ENCODE data around the gene AQP3.
A peak's percentile ranks its signal among the peaks of the same experiment; 100 is the strongest.
"Not testable (repeated sequence)": the region's sequence is repeated elsewhere in the genome, so short reads cannot be mapped to it uniquely, and the experiment has no call there.

Gene AQP3

DNA sequence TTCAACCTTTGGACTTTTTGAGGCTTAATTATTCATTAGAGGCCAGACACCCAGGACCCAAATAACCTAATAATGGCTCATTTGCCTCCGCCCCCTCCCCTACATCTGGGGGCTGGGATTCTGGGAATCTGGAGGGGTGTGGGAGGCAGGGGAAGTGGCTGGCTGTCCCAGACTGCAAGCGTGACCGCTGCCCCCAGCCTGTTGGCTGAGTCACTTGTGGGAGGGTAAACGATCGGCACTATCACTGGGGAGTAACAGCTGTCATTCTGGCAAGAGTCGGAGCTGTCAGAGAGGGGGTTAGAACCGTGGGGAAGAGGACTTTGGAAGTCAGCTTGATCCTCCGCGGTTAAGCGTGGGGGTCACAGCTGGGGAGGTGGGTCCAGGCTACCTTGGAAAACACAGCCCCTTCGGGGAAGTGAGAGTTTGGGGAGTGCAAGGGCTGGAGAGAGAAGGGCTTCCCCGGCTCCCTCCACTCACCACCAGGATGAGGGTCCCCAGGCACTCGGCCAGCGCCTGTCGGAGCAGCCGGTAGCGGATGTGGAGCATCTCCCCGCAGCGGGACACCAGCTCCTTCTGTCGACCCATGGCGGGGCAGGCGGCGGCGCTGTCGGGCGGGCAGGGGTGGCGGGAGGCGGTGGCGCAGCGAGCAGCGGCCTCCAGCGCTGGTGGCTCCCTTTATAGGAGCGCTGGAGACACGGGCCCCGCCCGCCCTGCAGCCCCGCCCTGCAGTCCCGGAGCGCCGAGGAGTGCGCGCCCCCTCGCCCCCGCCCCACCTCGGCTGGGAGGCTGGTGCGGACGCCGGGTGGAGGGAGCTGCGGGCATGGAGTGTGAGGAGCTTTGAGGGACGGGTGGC is at the start of gene AQP3:
Gene AQP3, minus strand, starts transcription at position 648 of the 853 bp plus-strand sequence. Its CDS starts 63 bp downstream, at position 585.
- peak; percentile 74 for DNase-seq (ENCODE audit: low read depth, low spot score)

DNA sequence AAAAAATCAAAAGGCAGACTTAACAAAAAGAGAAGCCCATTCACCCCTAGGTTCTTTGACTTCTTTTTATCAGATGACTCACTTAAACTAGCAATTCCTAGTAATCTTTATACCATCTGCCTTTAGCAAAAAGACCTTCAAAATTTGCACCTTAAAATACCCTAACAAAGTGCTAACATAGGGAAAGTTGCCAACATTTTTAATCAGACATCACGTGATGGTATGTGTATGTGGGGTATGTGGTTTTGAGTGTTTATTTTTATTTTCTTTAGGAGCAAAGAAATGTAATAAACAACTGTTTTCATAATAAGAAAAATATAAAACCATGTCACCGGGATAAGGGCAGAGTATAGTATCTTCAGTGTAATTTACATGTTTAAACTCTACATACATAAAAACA is 46.4 kb upstream of the AQP3 start:
- not testable (repeated sequence) for DNase-seq (ENCODE audit: low read depth, low spot score)

DNA sequence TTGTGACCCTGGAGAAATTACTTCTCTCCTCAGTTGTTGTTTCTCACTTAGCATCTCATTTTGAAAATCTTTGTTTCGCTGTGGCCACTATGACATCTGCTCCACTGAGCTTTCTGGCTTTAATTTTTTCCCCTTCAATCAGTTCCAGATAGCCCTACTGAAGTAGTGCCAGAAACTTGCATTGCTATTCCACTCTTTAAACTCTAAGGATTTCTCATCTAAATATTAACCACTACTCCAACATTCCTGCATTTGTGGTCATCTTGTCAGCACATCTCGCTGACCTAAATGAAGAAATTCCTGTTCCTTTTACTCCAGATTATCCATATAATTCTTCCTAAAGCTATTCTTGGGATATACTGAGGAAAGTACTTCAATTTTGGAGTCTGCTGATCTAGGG is 41.7 kb upstream of the AQP3 start:
- peak; percentile 74 for DNase-seq (ENCODE audit: low read depth, low spot score)

DNA sequence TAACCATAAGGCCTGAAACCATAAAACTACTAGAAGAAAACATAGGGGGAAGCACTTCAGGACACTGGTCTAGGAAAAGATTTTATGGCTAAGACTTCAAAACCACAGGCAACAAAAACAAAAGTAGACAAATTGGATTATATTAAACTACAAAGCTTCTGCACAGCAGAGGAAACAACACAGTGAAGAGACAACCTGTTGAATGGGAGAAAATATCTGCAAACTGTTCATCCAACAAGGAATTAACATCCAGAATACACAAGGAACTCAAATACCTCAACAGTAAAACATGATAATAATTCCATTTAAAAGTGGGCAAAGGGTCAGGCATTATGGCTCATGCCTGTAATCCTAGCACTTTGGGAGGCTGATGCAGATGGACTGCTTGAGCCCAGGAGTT is 37.9 kb upstream of the AQP3 start:
- DNase-seq (ENCODE audit: low read depth, low spot score): not testable (repeated sequence)

DNA sequence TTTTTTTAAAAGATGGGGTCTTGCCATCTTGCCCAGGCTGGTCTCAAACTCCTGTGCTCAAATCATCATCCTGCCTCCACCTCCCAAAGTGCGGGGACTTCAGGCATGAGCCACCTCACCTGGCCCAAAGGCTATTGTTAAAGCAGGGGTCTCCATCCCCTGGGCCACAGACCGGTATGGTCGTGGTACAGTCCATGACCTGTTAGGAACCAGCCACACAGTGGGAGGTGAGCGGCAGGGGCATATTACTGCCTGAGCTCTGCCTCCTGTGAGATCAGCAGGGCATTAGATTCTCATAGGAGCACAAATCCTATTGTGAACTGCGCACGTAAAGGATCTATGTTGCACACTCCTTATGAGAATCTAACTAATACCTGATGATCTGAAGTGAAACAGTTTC is 33.6 kb upstream of the AQP3 start:
- DNase-seq (ENCODE audit: low read depth, low spot score): no peak

DNA sequence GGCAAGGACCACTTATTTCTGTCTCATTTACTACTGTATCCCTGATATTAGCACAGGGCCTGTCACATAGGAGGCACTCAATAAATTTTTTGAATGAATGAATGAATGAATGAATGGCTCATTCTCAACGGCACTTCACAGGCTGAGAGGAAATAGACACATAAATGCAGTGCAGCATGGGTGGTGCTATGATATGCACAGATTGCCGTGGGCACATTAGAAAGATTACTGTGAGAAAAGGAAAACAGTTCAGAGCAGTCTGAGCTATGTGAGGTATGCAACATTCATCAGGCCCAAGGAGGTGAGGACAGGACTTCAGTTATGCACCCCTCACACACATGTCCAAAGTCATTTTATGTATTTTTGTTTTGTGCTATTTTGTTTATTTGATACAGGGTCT is 32.7 kb upstream of the AQP3 start:
- DNase-seq (ENCODE audit: low read depth, low spot score): no peak

DNA sequence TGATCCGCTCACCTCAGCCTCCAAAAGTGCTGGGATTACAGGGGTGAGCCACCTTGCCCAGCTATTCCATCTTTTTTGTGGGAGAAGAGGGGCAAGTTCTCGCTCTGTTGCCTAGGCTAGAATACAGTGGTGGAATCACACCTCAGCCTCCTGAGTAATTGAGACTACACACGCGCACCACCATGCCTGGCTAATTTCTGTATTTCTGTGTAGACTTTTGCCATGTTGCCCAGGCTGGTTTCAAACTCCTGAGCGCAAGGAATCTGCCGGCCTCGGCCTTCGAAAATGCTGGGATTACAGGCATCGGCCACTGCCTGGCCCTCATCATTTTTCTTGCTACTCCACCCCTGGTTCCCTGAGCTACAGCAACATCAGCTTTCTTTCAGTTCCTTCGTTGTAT is 29.1 kb upstream of the AQP3 start:
- no peak for DNase-seq (ENCODE audit: low read depth, low spot score)

DNA sequence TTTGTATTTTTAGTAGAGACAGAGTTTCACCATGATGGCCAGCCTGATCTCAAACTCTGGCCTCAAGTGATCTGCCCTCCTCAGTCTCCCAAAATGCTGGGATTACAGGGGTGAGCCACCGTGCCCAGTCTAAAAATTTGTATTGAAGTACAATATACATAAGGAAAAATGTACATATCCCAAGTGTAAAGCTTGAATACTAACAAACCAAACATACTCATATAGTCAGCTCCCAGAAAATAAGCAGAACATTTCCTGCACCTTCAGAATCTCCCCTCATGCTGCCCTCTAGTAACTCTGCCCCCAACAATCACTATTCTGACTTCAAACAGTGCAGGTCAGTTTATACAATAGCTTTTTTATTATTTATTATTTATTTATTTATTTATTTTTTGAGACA is 28.0 kb upstream of the AQP3 start:
- DNase-seq (ENCODE audit: low read depth, low spot score): no peak

DNA sequence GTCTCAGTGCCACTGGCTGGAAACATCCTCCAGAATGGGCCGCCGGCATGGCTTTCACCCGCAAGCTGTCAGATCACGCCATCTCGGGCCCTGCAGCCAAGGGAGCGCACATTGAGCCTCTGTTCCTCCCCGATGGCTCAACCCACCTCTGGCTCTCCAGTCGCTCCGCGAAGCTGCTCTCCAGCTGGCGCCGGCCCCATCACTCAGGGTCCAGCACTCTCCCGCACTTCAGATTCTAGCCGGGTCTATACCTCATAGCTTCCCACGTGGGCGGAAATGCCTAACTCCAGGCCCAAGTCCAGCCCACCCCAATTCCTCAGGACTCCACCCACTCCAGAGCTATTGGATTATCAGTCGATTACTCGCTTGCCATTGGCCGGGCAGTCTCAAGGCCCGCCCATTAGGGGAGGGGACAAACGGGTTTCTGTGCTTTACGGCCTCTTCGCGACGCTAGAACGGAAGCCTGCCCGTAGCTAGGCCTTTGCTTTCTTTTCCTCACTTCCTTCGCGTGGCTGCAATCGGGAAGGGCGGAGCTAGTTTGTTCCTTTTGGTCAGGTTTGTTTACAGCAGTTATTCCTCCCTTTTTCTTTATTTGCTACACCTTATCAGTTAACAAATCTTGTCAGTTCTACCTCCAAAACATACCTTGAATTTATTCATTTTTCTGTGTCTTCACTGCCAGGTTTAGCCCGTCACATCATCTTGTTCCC is 26.4 kb upstream of the AQP3 start, which contains the start of gene NOL6:
Gene NOL6, minus strand, starts transcription at position 282 of the 710 bp plus-strand sequence. Its CDS starts 82 bp downstream, at position 200.
- DNase-seq (ENCODE audit: low read depth, low spot score): peak; percentile 99

DNA sequence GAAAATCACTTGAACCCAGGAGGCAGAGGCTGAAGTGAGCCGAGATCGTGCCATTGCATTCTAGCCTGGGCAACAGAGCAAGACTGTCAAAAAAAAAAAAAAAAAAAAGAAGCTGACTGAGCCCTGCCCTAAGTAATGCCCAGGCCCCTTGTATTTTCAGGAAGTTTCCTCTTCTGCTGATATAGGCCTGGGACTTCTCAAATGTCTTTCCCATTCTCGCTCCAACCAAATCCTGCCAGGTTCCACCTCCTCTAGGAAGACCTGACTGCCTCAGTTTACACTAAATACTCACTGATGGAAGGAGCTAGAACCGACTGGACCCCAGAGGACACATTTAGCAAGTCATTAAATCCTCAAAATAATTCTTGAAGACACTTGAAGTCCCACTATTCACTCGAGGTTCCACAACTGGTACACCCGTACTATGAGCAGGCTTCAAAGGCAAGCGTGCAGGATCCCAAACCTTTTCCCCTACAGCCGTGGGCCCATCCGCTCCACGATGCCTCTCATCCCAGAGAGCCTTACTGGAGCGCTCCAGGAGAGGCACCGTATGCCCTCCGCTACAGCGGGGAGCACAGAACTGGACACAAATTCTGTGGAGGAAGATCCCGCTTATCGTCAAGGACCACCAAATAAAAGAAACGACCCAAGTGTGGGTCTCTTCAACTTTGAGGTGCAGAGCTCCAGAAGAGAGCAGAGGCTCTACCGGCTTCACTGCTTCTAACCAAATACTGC is 25.7 kb upstream of the AQP3 start:
- no peak for DNase-seq (ENCODE audit: low read depth, low spot score)

DNA sequence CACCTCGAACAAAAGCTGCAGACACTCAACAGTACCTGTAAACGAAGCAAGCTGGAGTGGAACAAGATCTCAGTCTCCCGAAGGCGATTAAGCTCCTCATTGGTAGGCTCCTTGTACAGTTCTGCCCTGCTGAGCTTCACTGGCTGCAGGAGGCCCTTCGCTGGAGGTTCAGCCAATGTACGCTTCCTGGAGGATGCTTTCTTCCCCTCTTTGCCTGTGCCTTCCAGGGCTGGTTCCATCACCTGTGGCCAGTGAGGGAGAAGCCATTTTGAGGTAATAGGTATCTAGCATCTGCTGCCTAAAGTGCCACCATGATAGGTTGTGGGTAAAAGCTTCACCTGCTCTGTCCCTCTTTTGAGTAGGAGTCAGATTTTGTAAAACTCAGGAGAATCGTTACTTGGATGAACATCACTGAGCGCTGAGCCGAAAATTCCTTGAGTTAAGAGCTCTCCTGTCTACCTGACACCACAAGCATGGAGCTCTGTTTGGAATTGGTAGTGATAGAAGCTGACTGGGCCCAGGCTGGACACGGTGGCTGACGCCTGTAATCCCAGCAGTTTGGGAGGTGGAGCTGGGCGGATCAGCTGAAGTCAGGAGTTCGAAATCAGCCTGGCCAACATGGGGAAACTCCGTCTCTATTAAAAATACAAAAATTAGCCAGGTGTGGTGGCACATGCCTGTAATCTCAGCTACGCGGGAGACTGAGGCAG is 24.9 kb upstream of the AQP3 start:
- no peak for DNase-seq (ENCODE audit: low read depth, low spot score)

DNA sequence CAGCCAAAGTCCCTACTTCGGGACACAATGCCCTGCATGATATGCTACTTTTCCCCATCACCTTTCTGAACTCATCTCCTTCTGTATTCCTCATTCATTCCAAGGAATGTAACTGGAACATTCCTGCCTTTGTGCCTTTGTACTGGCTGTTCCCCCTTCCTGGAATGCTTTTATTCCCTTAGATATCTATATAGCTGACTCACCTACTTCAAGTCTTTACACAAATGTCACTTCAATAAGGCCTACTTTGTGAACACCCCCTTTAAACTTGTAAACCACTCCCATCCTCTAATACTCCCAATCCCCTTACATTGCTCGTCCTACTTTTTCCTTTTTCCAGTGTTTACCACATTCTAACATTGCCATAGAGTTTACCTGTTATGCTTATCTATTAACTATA is 24.0 kb upstream of the AQP3 start:
- peak; percentile 75 for DNase-seq (ENCODE audit: low read depth, low spot score)

DNA sequence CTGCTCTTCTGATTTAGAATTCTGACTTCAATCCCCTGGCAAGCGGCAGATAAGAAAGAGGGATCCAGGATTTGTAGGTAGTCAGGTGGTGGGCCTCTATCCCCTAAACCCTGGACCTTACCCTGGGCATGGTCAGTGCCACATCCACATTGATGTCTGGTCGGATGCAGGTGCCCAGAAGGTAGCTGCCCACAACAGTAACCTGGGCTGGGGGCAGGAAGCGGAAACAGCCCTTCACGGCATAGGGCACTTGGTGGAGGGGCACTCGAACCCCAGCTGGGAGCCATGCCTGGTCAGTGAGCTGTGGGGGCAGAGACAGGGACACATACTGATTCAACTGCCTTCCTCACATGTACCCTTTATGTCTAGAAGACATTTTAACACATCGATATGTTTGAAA is 22.5 kb upstream of the AQP3 start:
- no peak for DNase-seq (ENCODE audit: low read depth, low spot score)

DNA sequence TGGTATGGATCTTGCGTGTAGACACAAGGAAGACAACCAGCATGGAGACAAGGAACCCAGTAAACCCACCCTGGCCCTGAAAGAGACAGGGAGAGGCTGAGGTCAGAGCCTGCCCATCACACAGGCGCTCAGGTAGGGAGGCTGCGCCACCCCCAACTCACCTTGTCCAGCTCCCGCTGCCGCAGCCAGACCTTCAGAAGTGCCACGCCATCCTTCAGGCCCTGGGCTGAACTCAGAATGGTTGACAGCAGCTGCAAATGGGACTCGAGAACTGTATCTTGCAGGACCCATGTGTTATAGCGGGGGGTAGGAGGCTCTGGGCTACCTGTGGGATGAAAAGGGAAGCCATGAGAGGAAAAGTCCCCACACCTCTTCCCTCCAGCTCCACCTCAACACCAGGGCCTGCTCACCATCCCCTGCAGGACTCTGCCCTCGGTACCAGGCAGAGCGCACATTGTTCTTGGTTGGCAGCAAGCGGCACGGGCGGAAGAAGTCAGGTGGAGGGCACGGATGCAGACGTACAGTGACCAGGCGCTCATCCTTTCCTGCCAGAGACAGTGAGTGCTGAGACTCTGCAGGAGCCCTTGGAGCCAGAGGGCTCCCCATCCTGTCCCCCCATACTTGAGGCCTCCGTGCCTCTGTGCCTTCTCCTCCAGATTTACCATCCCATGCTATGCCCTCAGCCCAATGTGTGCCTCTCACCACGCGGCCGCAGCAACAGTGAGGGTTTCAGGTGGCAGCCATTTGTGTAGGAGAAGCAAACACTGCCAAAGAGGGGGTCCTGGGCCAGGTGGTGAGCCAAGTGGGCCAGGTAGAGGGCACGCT is 21.6 kb upstream of the AQP3 start:
- DNase-seq (ENCODE audit: low read depth, low spot score): no peak

DNA sequence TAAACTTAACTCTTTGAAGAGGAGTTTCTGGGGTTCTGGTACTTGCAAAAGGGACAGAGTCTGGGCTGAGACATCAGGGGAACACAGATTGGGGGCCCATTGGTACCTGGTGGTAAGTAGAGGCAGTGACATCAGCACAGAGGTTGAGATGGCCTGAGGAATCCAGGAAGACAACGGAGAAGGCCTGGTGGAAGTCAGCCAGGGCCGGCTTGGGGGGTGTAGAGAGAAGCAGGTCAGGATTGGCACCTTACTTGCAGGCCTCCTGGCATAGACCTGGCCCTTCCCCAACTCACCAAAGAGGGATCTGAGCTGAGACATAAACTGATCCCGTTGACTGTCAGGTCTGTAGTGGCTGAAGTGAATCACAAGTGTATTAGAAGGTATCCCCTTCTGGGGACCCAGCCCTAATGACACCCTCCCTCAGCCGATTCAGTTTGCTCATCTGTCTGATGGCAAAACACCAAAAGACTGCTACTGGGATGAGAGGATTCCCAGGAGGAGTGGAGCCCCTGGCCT is 20.9 kb upstream of the AQP3 start:
- DNase-seq (ENCODE audit: low read depth, low spot score): no peak

DNA sequence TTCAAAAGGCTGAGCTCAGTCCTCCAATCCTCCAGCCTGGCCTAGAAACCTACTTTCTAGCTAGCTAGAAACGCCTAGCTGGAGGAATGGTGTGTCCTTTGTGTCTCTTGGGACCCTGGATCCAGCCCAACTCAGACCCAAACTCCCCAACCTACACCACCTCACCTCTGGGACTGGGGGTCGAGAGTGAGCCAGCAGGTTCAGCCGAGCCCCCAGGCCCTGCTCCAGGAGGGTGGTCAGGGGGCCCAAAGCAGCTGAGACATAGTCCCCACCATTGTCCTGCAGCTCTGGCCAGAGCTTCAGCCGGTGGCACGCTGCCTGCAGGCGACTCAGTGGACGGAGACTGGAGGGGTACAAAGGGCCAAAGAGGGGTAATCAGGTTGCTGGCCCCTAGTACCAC is 20.1 kb upstream of the AQP3 start:
- DNase-seq (ENCODE audit: low read depth, low spot score): no peak

DNA sequence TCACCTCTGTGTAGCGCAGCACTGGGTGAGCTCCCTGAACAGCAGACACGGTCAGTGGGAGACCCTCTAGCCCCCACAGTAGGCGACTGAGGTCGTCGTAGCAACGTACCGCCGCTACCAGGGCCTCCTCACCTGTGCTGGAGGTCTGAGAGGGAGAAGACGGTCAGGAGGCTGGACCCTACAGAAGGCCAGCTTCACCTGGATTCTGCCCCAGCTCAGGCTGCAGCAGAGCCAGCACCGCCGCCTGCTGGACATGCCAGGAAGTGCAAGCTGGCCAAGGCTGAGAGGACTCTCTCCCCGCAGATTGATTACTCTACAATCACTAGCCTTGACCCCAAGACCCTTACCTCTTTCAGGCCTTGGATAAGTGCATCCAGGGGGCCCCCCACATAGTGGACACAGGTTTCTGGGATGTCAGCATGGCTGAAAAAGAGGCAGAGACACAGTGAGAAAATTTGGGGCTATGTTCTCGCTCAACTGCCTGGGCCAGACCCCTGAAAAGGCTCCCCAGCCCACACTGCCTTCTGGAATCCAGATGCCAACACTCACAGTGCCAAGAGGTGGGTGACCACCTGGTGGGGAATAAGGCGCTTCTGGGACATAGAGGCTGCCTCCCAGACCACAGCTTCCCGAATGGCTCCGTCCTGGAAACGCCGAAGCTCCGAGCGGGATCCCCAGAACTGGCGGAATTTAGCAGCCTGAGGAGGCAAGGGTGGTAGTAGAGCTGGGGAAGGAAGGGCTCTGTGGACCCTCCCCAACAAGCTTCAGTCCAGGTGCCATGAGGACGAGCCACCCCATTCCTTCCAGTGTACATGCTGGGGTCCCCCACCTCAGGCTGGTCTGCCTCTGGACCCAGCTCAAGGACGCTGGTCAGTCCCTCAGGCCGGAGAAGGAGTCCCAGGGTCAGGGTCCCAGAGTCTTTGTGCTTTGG is 19.4 kb upstream of the AQP3 start:
- peak; percentile 70 for DNase-seq (ENCODE audit: low read depth, low spot score)

DNA sequence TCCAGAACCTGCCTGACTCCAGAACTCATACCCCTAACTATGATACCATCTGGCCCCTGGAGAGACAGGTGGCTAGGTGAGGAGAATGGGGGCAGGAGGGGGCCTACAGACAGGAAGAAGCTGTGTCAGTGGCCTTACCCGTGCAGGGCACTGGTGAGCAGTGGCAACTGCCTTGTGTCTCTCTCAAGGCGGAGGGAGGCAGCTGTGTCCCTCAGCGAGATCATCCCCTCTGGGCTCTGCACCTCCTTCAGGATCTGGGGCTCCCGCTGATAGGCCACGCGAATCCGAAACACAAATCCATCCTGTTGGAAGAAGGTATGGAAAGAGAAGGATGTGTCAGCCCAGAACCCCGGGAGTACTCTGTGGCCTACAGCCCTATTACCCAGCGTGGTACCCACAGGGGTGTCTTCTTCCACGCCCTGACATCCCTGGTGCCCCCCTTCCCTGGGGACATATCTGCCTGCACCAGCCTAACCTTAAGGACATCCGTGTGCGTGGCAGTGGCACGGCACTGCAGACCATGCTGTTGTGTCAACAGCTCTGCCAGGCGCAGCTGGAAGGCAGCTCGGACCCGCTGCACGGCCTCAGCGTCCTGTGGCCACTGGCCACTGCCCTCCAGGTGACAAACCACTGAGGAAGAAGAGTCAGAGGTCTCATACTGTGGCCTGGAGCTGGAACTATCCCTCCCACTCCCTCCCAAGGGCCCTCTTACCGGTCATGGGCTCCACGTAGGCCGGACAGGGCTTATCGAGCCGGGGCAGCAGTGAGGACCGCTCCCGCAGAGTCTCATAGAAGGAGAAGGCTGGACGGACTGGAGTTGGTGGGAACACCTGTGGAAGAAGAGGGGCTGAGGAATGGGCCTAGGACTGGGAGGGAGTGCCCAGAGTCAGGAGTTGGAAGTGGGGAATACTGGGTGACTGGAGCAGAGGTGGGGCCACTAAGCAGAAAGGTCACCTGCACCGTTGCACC is 18.5 kb upstream of the AQP3 start:
- no peak for DNase-seq (ENCODE audit: low read depth, low spot score)
